IPS-15b (cell line): Measurements from ENCODE around the gene GOLGA6C.

Experiments used
- H3K27me3 ChIP-seq: one replicate; pipeline ENCODE4 v1.6.1; 2013; ENCODE audit warnings: low read length; ENCODE audit not compliant: control insufficient read depth, insufficient read depth
- H3K36me3 ChIP-seq: one replicate; pipeline ENCODE4 v1.6.1; 2013; ENCODE audit warnings: low read length; ENCODE audit not compliant: control insufficient read depth, insufficient read depth
- H3K4me1 ChIP-seq: one replicate; pipeline ENCODE4 v1.6.1; 2013; ENCODE audit warnings: mild to moderate bottlenecking, low read length; ENCODE audit not compliant: control insufficient read depth, insufficient read depth
- H3K4me3 ChIP-seq: one replicate; pipeline ENCODE4 v1.5.1; 2013; ENCODE audit warnings: low read depth, low read length
- H3K9ac ChIP-seq: one replicate; pipeline ENCODE4 v1.6.1; 2013; ENCODE audit warnings: low read depth, mild to moderate bottlenecking, low read length
- H3K9me3 ChIP-seq: one replicate; pipeline ENCODE4 v1.6.1; 2013; ENCODE audit warnings: mild to moderate bottlenecking, low read length; ENCODE audit not compliant: control insufficient read depth, insufficient read depth

Gene GOLGA6C

GRCh38 chr15:75229191-75230015 lies 28.7 kb upstream of the GOLGA6C start:
- Histone ChIP-seq H3K4me3 (no peak overlapping the region), H3K36me3 (no peaks in the 10 kb centered on the region), H3K9ac (no peak overlapping the region), H3K27me3 (no peaks in the 10 kb centered on the region), H3K4me1 (no peaks in the 10 kb centered on the region), H3K9me3 (no peaks in the 10 kb centered on the region)

GRCh38 chr15:75230016-75230343 lies 28.2 kb upstream of the GOLGA6C start:
- Histone ChIP-seq H3K36me3 (no peaks in the 10 kb centered on the region), H3K9ac (no peak overlapping the region), H3K27me3 (no peaks in the 10 kb centered on the region), H3K4me3 (no peak overlapping the region), H3K9me3 (no peaks in the 10 kb centered on the region), H3K4me1 (no peaks in the 10 kb centered on the region)

GRCh38 chr15:75230551-75231371 lies 27.4 kb upstream of the GOLGA6C start:
- Histone ChIP-seq H3K9me3 (no peaks in the 10 kb centered on the region), H3K4me3 (no peak overlapping the region), H3K9ac (no peak overlapping the region), H3K4me1 (no peaks in the 10 kb centered on the region), H3K36me3 (no peaks in the 10 kb centered on the region), H3K27me3 (no peaks in the 10 kb centered on the region)

GRCh38 chr15:75231836-75232235 lies 26.3 kb upstream of the GOLGA6C start:
- Histone ChIP-seq H3K27me3 (no peaks in the 10 kb centered on the region), H3K4me3 (no peak overlapping the region), H3K36me3 (no peaks in the 10 kb centered on the region), H3K9ac (no peak overlapping the region), H3K9me3 (no peaks in the 10 kb centered on the region), H3K4me1 (no peaks in the 10 kb centered on the region)

- no peaks in the 10 kb centered on the region for H3K4me1 ChIP-seq
- no peak overlapping the region for H3K4me3 ChIP-seq
- no peaks in the 10 kb centered on the region for H3K27me3 ChIP-seq
- H3K9ac ChIP-seq: no peak overlapping the region
- no peaks in the 10 kb centered on the region for H3K36me3 ChIP-seq
- no peaks in the 10 kb centered on the region for H3K9me3 ChIP-seq
Measured at GRCh38 chr15:75232252-75232813, 25.8 kb upstream of the GOLGA6C start.

- Histone ChIP-seq H3K36me3 (no peaks in the 10 kb centered on the region), H3K9me3 (no peaks in the 10 kb centered on the region), H3K9ac (no peak overlapping the region), H3K4me3 (no peak overlapping the region), H3K27me3 (no peaks in the 10 kb centered on the region), H3K4me1 (no peaks in the 10 kb centered on the region)
Measured at GRCh38 chr15:75232826-75233503, 25.2 kb upstream of the GOLGA6C start.

GRCh38 chr15:75233504-75234190 lies 24.5 kb upstream of the GOLGA6C start:
- no peaks in the 10 kb centered on the region for H3K36me3 ChIP-seq
- H3K9ac ChIP-seq: no peak overlapping the region
- no peaks in the 10 kb centered on the region for H3K9me3 ChIP-seq
- H3K4me1 ChIP-seq: no peaks in the 10 kb centered on the region
- no peaks in the 10 kb centered on the region for H3K27me3 ChIP-seq
- no peak overlapping the region for H3K4me3 ChIP-seq

- Histone ChIP-seq H3K9me3 (no peaks in the 10 kb centered on the region), H3K36me3 (no peaks in the 10 kb centered on the region), H3K4me1 (no peaks in the 10 kb centered on the region), H3K9ac (no peak overlapping the region), H3K4me3 (no peak overlapping the region), H3K27me3 (no peaks in the 10 kb centered on the region)
Measured at GRCh38 chr15:75234191-75234810, 23.8 kb upstream of the GOLGA6C start.

- H3K27me3 ChIP-seq: no peaks in the 10 kb centered on the region
- H3K4me3 ChIP-seq: no peak overlapping the region
- no peak overlapping the region for H3K9ac ChIP-seq
- no peaks in the 10 kb centered on the region for H3K36me3 ChIP-seq
- H3K4me1 ChIP-seq: no peaks in the 10 kb centered on the region
- no peaks in the 10 kb centered on the region for H3K9me3 ChIP-seq
Measured at GRCh38 chr15:75235051-75235673, 23.0 kb upstream of the GOLGA6C start.

- Histone ChIP-seq H3K4me1 (no peaks in the 10 kb centered on the region), H3K9me3 (no peaks in the 10 kb centered on the region), H3K4me3 (no peak overlapping the region), H3K27me3 (peaks cover 2% of the 10 kb centered on the region), H3K36me3 (no peaks in the 10 kb centered on the region), H3K9ac (no peak overlapping the region)
Measured at GRCh38 chr15:75235760-75236729, 22.1 kb upstream of the GOLGA6C start.
